HepG2 (cell line): Measurements from ENCODE around the gene OS9. TPM values are rescaled to one million over a fixed set of nuclear protein-coding genes. Genes with fewer than 3 reads are reported as not detected.

Source experiments
- CEBPG ChIP-seq: IDR thresholded peaks from 2 replicates; pipeline ENCODE4 v1.6.1; 2016
- CHD4 ChIP-seq: fragments of 200-600 bp; sonication (generic); IDR thresholded peaks from 2 replicates; pipeline ENCODE4 v1.7.0; 2017; ENCODE audit warnings: mild to moderate bottlenecking, low read length, borderline replicate concordance
- GABPA ChIP-seq, 2 experiments: IDR thresholded peaks; 2 replicates each; pipeline ENCODE4 v1.6.1; 2011 to 2016; ENCODE audit warnings: low read depth in 2 of 2, low read length in 1 of 2, missing biosample characterization in 1 of 2, missing genetic modification characterization in 1 of 2
- HNF1A ChIP-seq, 2 experiments: sonication (generic) in 1 of 2; formaldehyde crosslinking in 1 of 2; IDR thresholded peaks; 2 replicates each; pipeline versions ENCODE4 v1.4.0 to v1.6.1; 2016 to 2020; ENCODE audit warnings: borderline replicate concordance in 1 of 2, low read depth in 1 of 2, mild to moderate bottlenecking in 1 of 2, missing genetic modification reagents in 1 of 2
- HNRNPL ChIP-seq: fragments of 200-400 bp; formaldehyde crosslinking; IDR thresholded peaks from 2 replicates; pipeline ENCODE4 v1.6.1; 2017; ENCODE audit warnings: mild to moderate bottlenecking, low read depth, low read length
- JUND ChIP-seq: sonication (generic); formaldehyde crosslinking; IDR thresholded peaks from 2 replicates; pipeline ENCODE4 v1.8.0; 2022; ENCODE audit warnings: mild to moderate bottlenecking, missing genetic modification reagents
- KDM1A ChIP-seq: IDR thresholded peaks from 2 replicates; pipeline ENCODE4 v1.6.1; 2016; ENCODE audit warnings: missing compliant biosample characterization
- MTF2 ChIP-seq: sonication (generic); formaldehyde crosslinking; IDR thresholded peaks from 2 replicates; pipeline ENCODE4 v1.5.0; 2020; ENCODE audit warnings: missing genetic modification reagents, borderline replicate concordance
- MYPOP ChIP-seq: sonication (generic); formaldehyde crosslinking; IDR thresholded peaks from 2 replicates; pipeline ENCODE4 v1.8.1; 2023; ENCODE audit warnings: mild to moderate bottlenecking, moderate library complexity, missing genetic modification reagents
- NR3C1 ChIP-seq: sonication (generic); formaldehyde crosslinking; IDR thresholded peaks from 2 replicates; pipeline ENCODE4 v1.4.0; 2020; ENCODE audit warnings: missing genetic modification reagents
- SOX13 ChIP-seq, 3 experiments: fragments of 450-650 bp in 1 of 3; sonication (generic) in 1 of 3; formaldehyde crosslinking in 1 of 3; IDR thresholded peaks in 2 of 3; conservative IDR thresholded peaks in 1 of 3; 2 replicates each; pipeline versions ENCODE4 v1.5.0 to v1.6.1; 2016 to 2020; ENCODE audit warnings: antibody characterized with exemption in 1 of 3, mild to moderate bottlenecking in 1 of 3, missing compliant biosample characterization in 1 of 3, missing genetic modification reagents in 1 of 3, moderate library complexity in 1 of 3
- SOX5 ChIP-seq: IDR thresholded peaks from 2 replicates; pipeline ENCODE4 v1.6.1; 2016; ENCODE audit warnings: borderline replicate concordance
- TEAD3 ChIP-seq: optimal IDR thresholded peaks from 2 replicates; pipeline ENCODE3; 2016; ENCODE audit warnings: borderline replicate concordance
- ZBTB43 ChIP-seq: sonication (generic); formaldehyde crosslinking; conservative IDR thresholded peaks from 2 replicates; pipeline ENCODE4 v1.4.0; 2020; ENCODE audit warnings: missing genetic modification reagents
- ZBTB44 ChIP-seq: sonication (generic); formaldehyde crosslinking; IDR thresholded peaks from 2 replicates; pipeline ENCODE4 v1.4.0; 2020; ENCODE audit warnings: missing genetic modification reagents
- ZNF235 ChIP-seq: sonication (generic); formaldehyde crosslinking; IDR thresholded peaks from 2 replicates; pipeline ENCODE4 v1.8.1; 2023; ENCODE audit warnings: mild to moderate bottlenecking, missing genetic modification reagents, borderline replicate concordance
- ZNF354B ChIP-seq: sonication (generic); formaldehyde crosslinking; IDR thresholded peaks from 2 replicates; pipeline ENCODE4 v1.8.0; 2022; ENCODE audit warnings: mild to moderate bottlenecking, missing genetic modification reagents
- ZNF44 ChIP-seq: sonication (generic); formaldehyde crosslinking; IDR thresholded peaks from 2 replicates; pipeline ENCODE4 v1.5.1; 2020; ENCODE audit warnings: mild to moderate bottlenecking, missing genetic modification reagents
- ZNF629 ChIP-seq: sonication (generic); formaldehyde crosslinking; conservative IDR thresholded peaks from 2 replicates; pipeline ENCODE4 v1.5.0; 2020; ENCODE audit warnings: missing genetic modification reagents
- ZSCAN20 ChIP-seq: sonication (generic); formaldehyde crosslinking; IDR thresholded peaks from 2 replicates; pipeline ENCODE4 v1.4.0; 2020; ENCODE audit warnings: missing genetic modification reagents, mild to moderate bottlenecking, borderline replicate concordance
- polyA plus RNA-seq, 8 experiments: library from polyadenylated mRNA; depleted of rRNA in 3 of 8; stranded (reverse) in 7 of 8; unstranded in 1 of 8; fragments of >200 nt; fragmentation: Illumina TruSeq in 4 of 8; extraction: Trizol in 4 of 8; gene quantifications; 2 replicates each; pipeline versions ENCODE4 v1.2.1 to v1.2.3, GENCODE V29; 2011 to 2016; ENCODE audit warnings: low read depth in 4 of 8, missing spikeins in 1 of 8, mixed read lengths in 1 of 8; ENCODE audit not compliant: insufficient read depth in 1 of 8
- total RNA-seq, 5 experiments: library from RNA; depleted of rRNA; stranded (reverse); fragments of >200 nt; fragmentation: Illumina TruSeq; extraction: Trizol; gene quantifications; 2 replicates each; pipeline ENCODE4 v1.2.3, GENCODE V29; 2016; ENCODE audit warnings: low read depth in 1 of 5

Gene OS9
- total and polyA plus RNA-seq, 2 of the 13 experiments (the other 11 are each of a cell fraction or from before 2014, with no cell fraction given) = 156 to 206 TPM

- TF ChIP-seq HNF1A (IDR thresholded peaks at IDR 0.05; ENCODE audit: low read depth) (no peak), HNF1A (CRISPR knock-in tag; IDR thresholded peaks at IDR 0.05; ENCODE audit: borderline replicate concordance) (0 out of 2 replicates have a peak, but pooled peaks have one; percentile 8), ZNF235 (CRISPR knock-in tag) (no peak), ZNF354B (CRISPR knock-in tag) (no peak), MYPOP (0 out of 2 replicates have a peak, but pooled peaks have one; percentile 56), ZNF44 (CRISPR knock-in tag) (no peak), ZBTB44 (CRISPR knock-in tag) (no peak; the same call in 1 of the 2 replicates), CHD4 (no peak), TEAD3 (no peak), NR3C1 (no peak), MTF2 (no peak), SOX13 (IDR thresholded peaks at IDR 0.05) (no peak), SOX13 (CRISPR knock-in tag; conservative IDR thresholded peaks at IDR 0.05 in 1 of 2, IDR thresholded peaks at IDR 0.05 in 1 of 2) (no peak), SOX5 (CRISPR knock-in tag) (no peak), ZBTB43 (no peak), HNRNPL (no peak), KDM1A (CRISPR knock-in tag) (no peak), GABPA (IDR thresholded peaks at IDR 0.05; ENCODE audit: low read depth, low read length) (no peak), GABPA (CRISPR knock-in tag; IDR thresholded peaks at IDR 0.05; ENCODE audit: low read depth) (no peak), JUND (CRISPR knock-in tag) (no peak), ZNF629 (CRISPR knock-in tag) (no peak), ZSCAN20 (CRISPR knock-in tag) (no peak), CEBPG (CRISPR knock-in tag) (no peak)
Measured at GRCh38 chr12:57765003-57765697, 71.2 kb downstream of the OS9 start (continued).
